ENCODE data around the gene SLC38A2. TPM values are rescaled to one million over a fixed set of nuclear protein-coding genes. Genes with fewer than 3 reads are reported as not detected.
"Not testable (repeated sequence)": the region's sequence is repeated elsewhere in the genome, so short reads cannot be mapped to it uniquely, and the experiment has no call there.

The SLC38A2 gene
- total RNA-seq, 4 donors from 2014 or later = 487 to 1,086 (median 587) TPM

GRCh38 chr12:46402451-46402850 is 29.9 kb upstream of the SLC38A2 start:
- 14 to 23% methylated on average over 2 of the region's 2 CpGs for WGBS, 2 donors
- DNase-seq (ENCODE audit: low spot score in 2 of 2) = peak in 1 of 2 donors; percentile 56
- intact Hi-C loops (cut with DNase I; ENCODE audit: low total_unique reads) = no loop called here
- no peak for TF ChIP-seq CTCF (IDR thresholded peaks at IDR 0.05)
- no peak for TF ChIP-seq POLR2A (IDR thresholded peaks at IDR 0.05)
- H3K4me3 ChIP-seq (ENCODE audit: low read depth, poor library complexity, severe bottlenecking) = no peak overlapping the region

- TF ChIP-seq POLR2A (IDR thresholded peaks at IDR 0.05) (no peak), CTCF (IDR thresholded peaks at IDR 0.05) (no peak)
- DNase-seq (ENCODE audit: low spot score in 2 of 2) = no peak
- intact Hi-C loops (cut with DNase I; ENCODE audit: low total_unique reads) = no loop called here
- no peak overlapping the region for H3K4me3 ChIP-seq (ENCODE audit: low read depth, poor library complexity, severe bottlenecking)
- WGBS, 2 donors = 12 to 27% methylated on average over 4 of the region's 4 CpGs
These were observed 29.1 kb upstream of the SLC38A2 start for GRCh38 chr12:46401662-46402061.

- TF ChIP-seq CTCF (IDR thresholded peaks at IDR 0.05) (no peak), POLR2A (IDR thresholded peaks at IDR 0.05) (no peak)
- DNase-seq (ENCODE audit: low spot score in 2 of 2) = no peak
- H3K4me3 ChIP-seq (ENCODE audit: low read depth, poor library complexity, severe bottlenecking) = no peak overlapping the region
- 53 to 66% methylated on average over 2 of the region's 2 CpGs for WGBS, 2 donors
- intact Hi-C loops (cut with DNase I; ENCODE audit: low total_unique reads) = no loop called here
These were observed 27.8 kb upstream of the SLC38A2 start for GRCh38 chr12:46400406-46400805.

GRCh38 chr12:46399461-46400248 is 27.1 kb upstream of the SLC38A2 start:
- DNase-seq (ENCODE audit: low spot score in 2 of 2); H3K4me3 ChIP-seq (ENCODE audit: low read depth, poor library complexity, severe bottlenecking); intact Hi-C loops (cut with DNase I; ENCODE audit: low total_unique reads): not testable (repeated sequence)
- WGBS, 2 donors = 96 to 97% methylated on average over 6 of the region's 6 CpGs

GRCh38 chr12:46396826-46397225 is 24.3 kb upstream of the SLC38A2 start:
- 96% methylated on average over 5 of the region's 5 CpGs for WGBS, 2 donors
- TF ChIP-seq POLR2A (IDR thresholded peaks at IDR 0.05) = no peak
- TF ChIP-seq CTCF (IDR thresholded peaks at IDR 0.05) = no peak
- no peak for DNase-seq (ENCODE audit: low spot score in 2 of 2)
- intact Hi-C loops (cut with DNase I; ENCODE audit: low total_unique reads) = no loop called here
- no peak overlapping the region for H3K4me3 ChIP-seq (ENCODE audit: low read depth, poor library complexity, severe bottlenecking)

GRCh38 chr12:46395388-46395787 is 22.8 kb upstream of the SLC38A2 start:
- 56 to 59% methylated on average over 4 of the region's 4 CpGs for WGBS, 2 donors

More at GRCh38 chr12:46395388-46395787, 22.8 kb upstream of the SLC38A2 start:
- TF ChIP-seq POLR2A (IDR thresholded peaks at IDR 0.05) (no peak), CTCF (IDR thresholded peaks at IDR 0.05) (no peak)
- intact Hi-C loops (cut with DNase I; ENCODE audit: low total_unique reads) = no loop called here
- H3K4me3 ChIP-seq (ENCODE audit: low read depth, poor library complexity, severe bottlenecking) = no peak overlapping the region
- no peak for DNase-seq (ENCODE audit: low spot score in 2 of 2)

Data from lower leg skin (tissue), 4 donors.